Spleen (tissue), 7 donors: ENCODE data around the gene PCNP.

ENCODE experiments used
- POLR2A ChIP-seq, 3 donors: fragments of 450-650 bp; IDR thresholded peaks; one replicate each; pipeline ENCODE4 v1.5.1; 2017; ENCODE audit warnings: antibody characterized with exemption in 3 of 3, mild to moderate bottlenecking in 1 of 3
- POLR2AphosphoS5 ChIP-seq, 3 donors: sonication (generic); formaldehyde crosslinking; IDR thresholded peaks; one replicate each; pipeline ENCODE4 v1.5.1; 2017; ENCODE audit warnings: antibody characterized with exemption in 3 of 3
- TF ChIP-seq, protein P1 (sequence below), 11 experiments: fragments of 200-600 bp in 7 of 11; fragments of 450-650 bp in 4 of 11; sonication (generic) in 4 of 11; IDR thresholded peaks in 8 of 11; conservative IDR thresholded peaks in 3 of 11; 1 replicate in 7 of 11; 2 replicates in 4 of 11; pipeline versions ENCODE4 v1.4.0 to v1.8.0; 2016 to 2021; ENCODE audit warnings: antibody characterized with exemption in 11 of 11, inconsistent platforms in 4 of 11, mild to moderate bottlenecking in 1 of 11
- donor health status: DM: no; HTN: no; CAD: no; lungs with moderate emphysema.
- donor health status: DM: no; HTN: no; CAD: no.
- donor health status: DM: no; HTN: no; CAD: no.

DNA sequence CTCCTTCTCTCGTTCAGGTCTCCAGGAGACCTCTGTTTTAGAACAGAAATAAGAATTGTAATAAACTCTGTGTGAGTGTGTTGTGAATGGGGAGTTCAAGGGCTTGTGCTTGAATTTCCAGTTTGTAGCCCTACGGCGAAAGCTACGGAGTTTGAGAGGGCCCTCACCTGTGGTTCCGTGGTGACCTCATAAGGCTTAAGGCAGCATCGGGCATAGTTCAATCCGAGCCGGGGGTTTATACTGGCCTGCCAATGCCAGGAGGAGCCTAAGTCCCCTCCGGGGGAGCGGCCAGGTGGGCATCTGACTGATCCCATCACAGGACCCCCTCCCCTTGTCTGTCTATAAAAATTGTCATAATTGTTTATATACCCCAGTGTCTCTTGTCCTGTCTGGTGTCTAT, 59.2 kb downstream of the PCNP start:
- TF ChIP-seq POLR2AphosphoS5 (IDR thresholded peaks at IDR 0.05) (no peak), POLR2A (IDR thresholded peaks at IDR 0.05) (no peak)
- TF ChIP-seq, protein P1, sequence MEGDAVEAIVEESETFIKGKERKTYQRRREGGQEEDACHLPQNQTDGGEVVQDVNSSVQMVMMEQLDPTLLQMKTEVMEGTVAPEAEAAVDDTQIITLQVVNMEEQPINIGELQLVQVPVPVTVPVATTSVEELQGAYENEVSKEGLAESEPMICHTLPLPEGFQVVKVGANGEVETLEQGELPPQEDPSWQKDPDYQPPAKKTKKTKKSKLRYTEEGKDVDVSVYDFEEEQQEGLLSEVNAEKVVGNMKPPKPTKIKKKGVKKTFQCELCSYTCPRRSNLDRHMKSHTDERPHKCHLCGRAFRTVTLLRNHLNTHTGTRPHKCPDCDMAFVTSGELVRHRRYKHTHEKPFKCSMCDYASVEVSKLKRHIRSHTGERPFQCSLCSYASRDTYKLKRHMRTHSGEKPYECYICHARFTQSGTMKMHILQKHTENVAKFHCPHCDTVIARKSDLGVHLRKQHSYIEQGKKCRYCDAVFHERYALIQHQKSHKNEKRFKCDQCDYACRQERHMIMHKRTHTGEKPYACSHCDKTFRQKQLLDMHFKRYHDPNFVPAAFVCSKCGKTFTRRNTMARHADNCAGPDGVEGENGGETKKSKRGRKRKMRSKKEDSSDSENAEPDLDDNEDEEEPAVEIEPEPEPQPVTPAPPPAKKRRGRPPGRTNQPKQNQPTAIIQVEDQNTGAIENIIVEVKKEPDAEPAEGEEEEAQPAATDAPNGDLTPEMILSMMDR (IDR thresholded peaks at IDR 0.05 in 8 of 11, conservative IDR thresholded peaks at IDR 0.05 in 3 of 11), result no peak
